ENCODE data around the gene LARP6. TPM values are rescaled to one million over a fixed set of nuclear protein-coding genes. Genes with fewer than 3 reads are reported as not detected.

The LARP6 gene
- total and polyA plus RNA-seq, 8 donors: 9.8 to 127 (median 14.1) TPM

DNA sequence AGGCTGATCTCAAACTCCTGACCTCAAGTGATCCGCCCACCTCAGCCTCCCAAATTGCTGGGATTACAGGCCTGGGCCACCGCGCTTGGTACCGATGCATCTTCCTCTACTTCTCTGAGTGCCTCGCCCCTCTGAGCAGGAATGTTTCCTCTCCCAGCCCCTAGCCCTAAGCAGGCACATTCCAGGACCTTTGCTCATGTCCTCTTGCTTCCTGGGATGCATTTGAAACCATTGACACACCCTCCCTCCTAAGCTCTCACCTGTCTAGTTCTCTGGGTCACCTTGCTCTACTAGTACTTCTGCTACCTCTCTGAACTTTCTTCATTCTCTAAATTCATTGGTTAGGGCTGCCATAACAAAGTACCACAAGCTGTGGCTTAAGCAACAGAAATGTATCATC, 72.7 kb downstream of the LARP6 start:
- TF ChIP-seq POLR2A (IDR thresholded peaks at IDR 0.05) (no peak), EP300 (IDR thresholded peaks at IDR 0.05) (no peak), POLR2AphosphoS5 (IDR thresholded peaks at IDR 0.05) (no peak)
- TF ChIP-seq, protein P1, sequence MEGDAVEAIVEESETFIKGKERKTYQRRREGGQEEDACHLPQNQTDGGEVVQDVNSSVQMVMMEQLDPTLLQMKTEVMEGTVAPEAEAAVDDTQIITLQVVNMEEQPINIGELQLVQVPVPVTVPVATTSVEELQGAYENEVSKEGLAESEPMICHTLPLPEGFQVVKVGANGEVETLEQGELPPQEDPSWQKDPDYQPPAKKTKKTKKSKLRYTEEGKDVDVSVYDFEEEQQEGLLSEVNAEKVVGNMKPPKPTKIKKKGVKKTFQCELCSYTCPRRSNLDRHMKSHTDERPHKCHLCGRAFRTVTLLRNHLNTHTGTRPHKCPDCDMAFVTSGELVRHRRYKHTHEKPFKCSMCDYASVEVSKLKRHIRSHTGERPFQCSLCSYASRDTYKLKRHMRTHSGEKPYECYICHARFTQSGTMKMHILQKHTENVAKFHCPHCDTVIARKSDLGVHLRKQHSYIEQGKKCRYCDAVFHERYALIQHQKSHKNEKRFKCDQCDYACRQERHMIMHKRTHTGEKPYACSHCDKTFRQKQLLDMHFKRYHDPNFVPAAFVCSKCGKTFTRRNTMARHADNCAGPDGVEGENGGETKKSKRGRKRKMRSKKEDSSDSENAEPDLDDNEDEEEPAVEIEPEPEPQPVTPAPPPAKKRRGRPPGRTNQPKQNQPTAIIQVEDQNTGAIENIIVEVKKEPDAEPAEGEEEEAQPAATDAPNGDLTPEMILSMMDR (IDR thresholded peaks at IDR 0.05): no peak
- Histone ChIP-seq H3K27ac (no peak overlapping the region), H3K27me3 (peaks cover 0 to 4% (median 0%) of the 10 kb centered on the region in 3 donors), H3K9me3 (no peaks in the 10 kb centered on the region), H3K36me3 (no peaks in the 10 kb centered on the region), H3K4me1 (peaks cover 0 to 11% (median 3%) of the 10 kb centered on the region in 4 donors), H3K4me3 (no peak overlapping the region)
- intact Hi-C loops (cut with DNase I; ENCODE audit: low total_unique reads): no loop called here
- DNase-seq: no peak
- 93 to 99% (median 97%) methylated on average over 5 of the region's 5 CpGs for WGBS, 5 donors

Other genes starting within 250 kb of the LARP6 start
- gene UACA, start 90.6 kb downstream of the LARP6 start, total RNA-seq: 100 to 1,000 TPM in 1 of 5 donors, 10 to 100 TPM in 3, 1 to 10 TPM in 1; 4.9 to 135 (median 48.1) TPM
- 10 to 100 TPM; 24.7 to 34.3 (median 29.0) TPM for gene UACA, start 90.6 kb downstream of the LARP6 start, polyA plus RNA-seq
- gene THAP10, start 38.3 kb upstream of the LARP6 start, total RNA-seq: 1 to 10 TPM in 3 of 5 donors, under 1 TPM in 1, not detected in 1; 0.72 to 4.5 (median 2.1) TPM
- gene THAP10, start 38.3 kb upstream of the LARP6 start, polyA plus RNA-seq: 1 to 10 TPM; 1.9 to 3.4 (median 2.5) TPM
- gene LRRC49, start 38.7 kb upstream of the LARP6 start, total RNA-seq: 10 to 100 TPM in 3 of 5 donors, 1 to 10 TPM in 1, under 1 TPM in 1; 0.87 to 63.8 (median 14.8) TPM
- 1 to 10 TPM; 4.0 to 8.6 (median 5.8) TPM for gene LRRC49, start 38.7 kb upstream of the LARP6 start, polyA plus RNA-seq

Data from stomach (tissue), 9 donors.